ENCODE data around the gene PRKN. TPM values are rescaled to one million over a fixed set of nuclear protein-coding genes. Genes with fewer than 3 reads are reported as not detected.

PRKN gene
- total RNA-seq, 1 experiment from 2014 or later = 0.34 TPM

DNA sequence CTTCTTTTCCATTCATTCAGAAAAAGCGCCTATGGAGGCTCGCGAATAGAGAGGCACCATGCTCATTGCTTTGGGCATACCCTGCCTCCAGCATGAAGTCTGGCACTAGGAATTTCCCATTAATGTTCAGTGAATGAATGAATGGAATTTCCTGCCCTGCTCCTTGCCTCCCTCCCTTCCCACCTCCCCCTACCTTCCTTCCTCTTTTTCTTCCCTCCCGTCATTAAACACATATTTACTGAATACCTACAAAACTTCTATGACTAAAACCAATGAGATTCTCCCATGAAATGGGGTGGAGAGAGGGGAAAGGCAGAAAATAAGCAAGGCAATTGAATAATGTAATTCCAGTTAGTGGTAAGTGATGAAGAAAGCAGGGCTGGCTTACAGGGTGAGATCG lies 1239.9 kb downstream of the PRKN start:
- TF ChIP-seq, protein P1, sequence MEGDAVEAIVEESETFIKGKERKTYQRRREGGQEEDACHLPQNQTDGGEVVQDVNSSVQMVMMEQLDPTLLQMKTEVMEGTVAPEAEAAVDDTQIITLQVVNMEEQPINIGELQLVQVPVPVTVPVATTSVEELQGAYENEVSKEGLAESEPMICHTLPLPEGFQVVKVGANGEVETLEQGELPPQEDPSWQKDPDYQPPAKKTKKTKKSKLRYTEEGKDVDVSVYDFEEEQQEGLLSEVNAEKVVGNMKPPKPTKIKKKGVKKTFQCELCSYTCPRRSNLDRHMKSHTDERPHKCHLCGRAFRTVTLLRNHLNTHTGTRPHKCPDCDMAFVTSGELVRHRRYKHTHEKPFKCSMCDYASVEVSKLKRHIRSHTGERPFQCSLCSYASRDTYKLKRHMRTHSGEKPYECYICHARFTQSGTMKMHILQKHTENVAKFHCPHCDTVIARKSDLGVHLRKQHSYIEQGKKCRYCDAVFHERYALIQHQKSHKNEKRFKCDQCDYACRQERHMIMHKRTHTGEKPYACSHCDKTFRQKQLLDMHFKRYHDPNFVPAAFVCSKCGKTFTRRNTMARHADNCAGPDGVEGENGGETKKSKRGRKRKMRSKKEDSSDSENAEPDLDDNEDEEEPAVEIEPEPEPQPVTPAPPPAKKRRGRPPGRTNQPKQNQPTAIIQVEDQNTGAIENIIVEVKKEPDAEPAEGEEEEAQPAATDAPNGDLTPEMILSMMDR (IDR thresholded peaks at IDR 0.05; ENCODE audit: insufficient read depth in 1 of 2, low read depth in 1 of 2, low read length in 1 of 2, severe bottlenecking in 1 of 2, unreplicated experiment in 1 of 2) = no peak
- ChIA-PET POLR2A (no interaction called here), CTCF (no interaction called here)
- Histone ChIP-seq H3K4me1 (no peaks in the 10 kb centered on the region), H3K9me3 (no peaks in the 10 kb centered on the region), H3K27me3 (replicated peaks; ENCODE audit: control insufficient read depth, insufficient read depth, low read length) (no peaks in the 10 kb centered on the region), H3K36me3 (ENCODE audit: control insufficient read depth, insufficient read depth, low read length) (no peaks in the 10 kb centered on the region), H3K4me3 (ENCODE audit: low read depth, low read length) (no peak overlapping the region)
- Mint-ChIP-seq H3K36me3 (ENCODE audit: insufficient read depth, unreplicated experiment) (no peaks in the 10 kb centered on the region), H3K4me1 (ENCODE audit: low read depth, unreplicated experiment) (no peaks in the 10 kb centered on the region), H3K27me3 (ENCODE audit: insufficient read depth, unreplicated experiment) (peaks cover 5% of the 10 kb centered on the region), H3K4me3 (ENCODE audit: unreplicated experiment) (no peak overlapping the region), H3K27ac (ENCODE audit: unreplicated experiment) (no peak overlapping the region), H3K9me3 (ENCODE audit: unreplicated experiment) (no peaks in the 10 kb centered on the region)
- intact Hi-C loops (cut with micrococcal nuclease; ENCODE audit: unreplicated experiment) = no loop called here
- BruUV-seq (replicated peaks) = no TSS peak
- DNase-seq = no peak

DNA sequence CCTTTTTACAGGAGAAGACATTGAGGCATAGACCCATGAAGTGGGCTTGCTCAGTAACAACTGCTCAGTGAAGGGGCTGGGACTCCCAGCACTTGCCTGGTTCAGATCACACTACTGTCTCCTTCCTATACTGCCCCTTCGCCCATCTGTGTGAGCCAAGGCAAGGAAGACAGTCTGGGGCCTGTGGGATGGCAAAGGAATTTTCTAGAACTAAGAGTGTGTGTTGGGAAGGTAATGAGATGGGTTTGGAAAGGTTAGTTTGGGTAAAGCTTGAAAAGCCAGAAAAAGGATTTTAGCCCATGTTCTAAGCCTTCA lies 1240.4 kb downstream of the PRKN start:
- no peak for DNase-seq
- Mint-ChIP-seq H3K36me3 (ENCODE audit: insufficient read depth, unreplicated experiment) (no peaks in the 10 kb centered on the region), H3K9me3 (ENCODE audit: unreplicated experiment) (no peaks in the 10 kb centered on the region), H3K4me3 (ENCODE audit: unreplicated experiment) (no peak overlapping the region), H3K4me1 (ENCODE audit: low read depth, unreplicated experiment) (no peaks in the 10 kb centered on the region), H3K27me3 (ENCODE audit: insufficient read depth, unreplicated experiment) (peaks cover 5% of the 10 kb centered on the region), H3K27ac (ENCODE audit: unreplicated experiment) (no peak overlapping the region)
- Histone ChIP-seq H3K9me3 (no peaks in the 10 kb centered on the region), H3K27me3 (replicated peaks; ENCODE audit: control insufficient read depth, insufficient read depth, low read length) (no peaks in the 10 kb centered on the region), H3K4me1 (no peaks in the 10 kb centered on the region), H3K4me3 (ENCODE audit: low read depth, low read length) (no peak overlapping the region), H3K36me3 (ENCODE audit: control insufficient read depth, insufficient read depth, low read length) (no peaks in the 10 kb centered on the region)
- ChIA-PET CTCF (no interaction called here), POLR2A (no interaction called here)
- intact Hi-C loops (cut with micrococcal nuclease; ENCODE audit: unreplicated experiment) = no loop called here
- BruUV-seq (replicated peaks) = no TSS peak
- TF ChIP-seq, protein P1 (IDR thresholded peaks at IDR 0.05; ENCODE audit: insufficient read depth in 1 of 2, low read depth in 1 of 2, low read length in 1 of 2, severe bottlenecking in 1 of 2, unreplicated experiment in 1 of 2) = no peak

DNA sequence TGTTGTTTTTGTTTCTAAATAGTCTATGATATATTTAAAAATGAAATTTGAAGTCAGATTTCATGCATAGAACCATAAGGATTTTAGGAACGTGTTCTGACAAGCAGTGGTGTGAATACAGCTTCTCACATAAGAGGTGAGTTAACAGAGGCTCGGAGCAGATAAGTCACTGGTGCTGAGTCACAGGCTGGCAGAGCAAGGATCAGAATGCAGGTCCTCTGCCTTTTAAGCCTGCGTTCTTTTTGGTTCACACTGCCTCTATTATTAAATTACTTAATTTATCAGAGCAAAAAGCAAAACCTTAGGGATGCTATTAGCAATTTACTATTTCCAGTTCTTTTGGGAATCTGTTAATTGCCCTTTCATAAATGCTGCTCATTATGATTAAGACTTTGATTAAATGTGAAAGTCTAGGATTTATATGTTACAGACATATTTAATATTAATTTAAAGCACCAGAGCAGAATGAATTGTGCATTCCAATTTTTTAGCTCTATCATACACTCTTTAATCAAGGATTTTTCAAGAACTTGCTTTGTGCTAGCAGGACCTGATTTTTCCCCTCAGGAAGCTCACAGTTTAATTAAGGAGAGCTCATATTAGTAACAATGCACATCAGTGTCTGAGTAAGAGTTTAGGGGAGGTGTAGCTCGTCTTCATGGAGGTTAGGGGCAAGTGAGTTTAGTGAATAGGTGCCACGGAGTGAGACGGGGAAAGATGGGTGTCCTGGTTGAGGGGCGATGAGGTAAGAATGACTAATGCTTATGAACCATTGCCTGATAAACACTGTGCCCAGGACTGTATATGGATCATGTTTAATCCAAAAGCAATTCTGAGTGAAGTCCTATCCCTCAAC lies 1241.0 kb downstream of the PRKN start:
- no TSS peak for BruUV-seq (replicated peaks)
- H3K9me3 ChIP-seq = no peaks in the 10 kb centered on the region
- POLR2A ChIA-PET = no interaction called here

More for the DNA sequence above, 1241.0 kb downstream of the PRKN start:
- no peaks in the 10 kb centered on the region for H3K36me3 ChIP-seq (ENCODE audit: control insufficient read depth, insufficient read depth, low read length)
- intact Hi-C loops (cut with micrococcal nuclease; ENCODE audit: unreplicated experiment) = no loop called here
- Mint-ChIP-seq H3K9me3 (ENCODE audit: unreplicated experiment) (no peaks in the 10 kb centered on the region), H3K4me1 (ENCODE audit: low read depth, unreplicated experiment) (no peaks in the 10 kb centered on the region), H3K4me3 (ENCODE audit: unreplicated experiment) (no peak overlapping the region), H3K27ac (ENCODE audit: unreplicated experiment) (no peak overlapping the region), H3K27me3 (ENCODE audit: insufficient read depth, unreplicated experiment) (peaks cover 5% of the 10 kb centered on the region), H3K36me3 (ENCODE audit: insufficient read depth, unreplicated experiment) (no peaks in the 10 kb centered on the region)
- TF ChIP-seq, protein P1 (IDR thresholded peaks at IDR 0.05; ENCODE audit: insufficient read depth in 1 of 2, low read depth in 1 of 2, low read length in 1 of 2, severe bottlenecking in 1 of 2, unreplicated experiment in 1 of 2) = no peak
- CTCF ChIA-PET = no interaction called here
- DNase-seq = no peak
- no peaks in the 10 kb centered on the region for H3K27me3 ChIP-seq (replicated peaks; ENCODE audit: control insufficient read depth, insufficient read depth, low read length)
- no peak overlapping the region for H3K4me3 ChIP-seq (ENCODE audit: low read depth, low read length)
- H3K4me1 ChIP-seq = no peaks in the 10 kb centered on the region
